Spleen (tissue), 11 donors: ENCODE measurements around the gene SMIM14. TPM values are rescaled to one million over a fixed set of nuclear protein-coding genes. Genes with fewer than 3 reads are reported as not detected.

Source experiments
- DNase-seq: peaks from one replicate; pipeline ENCODE4 v3.0.0-alpha.2; 2020
- H3K27ac ChIP-seq, 8 donors: fragments of 200-600 bp; sonication (generic) in 7 of 8; 1 replicate in 4 of 8; 2 replicates in 4 of 8; pipeline versions ENCODE4 v1.5.0 to v1.8.0; 2016 to 2021; ENCODE audit warnings: inconsistent platforms in 4 of 8, mild to moderate bottlenecking in 4 of 8, moderate library complexity in 1 of 8
- H3K27me3 ChIP-seq, 7 donors: fragments of 200-600 bp; sonication (generic) in 6 of 7; replicated peaks in 1 of 7; 1 replicate in 4 of 7; 2 replicates in 3 of 7; pipeline versions ENCODE4 v1.5.0 to v1.8.0; 2016 to 2021; ENCODE audit warnings: inconsistent platforms in 3 of 7, mild to moderate bottlenecking in 1 of 7
- H3K36me3 ChIP-seq, 6 donors: fragments of 200-600 bp; sonication (generic) in 5 of 6; 1 replicate in 4 of 6; 2 replicates in 2 of 6; pipeline versions ENCODE4 v1.5.0 to v1.8.0; 2016 to 2021; ENCODE audit warnings: inconsistent platforms in 2 of 6
- H3K4me1 ChIP-seq, 6 donors: fragments of 200-600 bp; sonication (generic) in 5 of 6; 1 replicate in 3 of 6; 2 replicates in 3 of 6; pipeline versions ENCODE4 v1.5.0 to v1.8.0; 2016 to 2021; ENCODE audit warnings: inconsistent platforms in 3 of 6
- H3K4me3 ChIP-seq, 8 donors: fragments of 200-600 bp; sonication (generic) in 7 of 8; 1 replicate in 4 of 8; 2 replicates in 4 of 8; pipeline versions ENCODE4 v1.5.0 to v1.8.0; 2016 to 2021; ENCODE audit warnings: inconsistent platforms in 4 of 8, mild to moderate bottlenecking in 4 of 8, moderate library complexity in 2 of 8
- H3K9me3 ChIP-seq, 8 donors: fragments of 200-600 bp; sonication (generic) in 7 of 8; 1 replicate in 4 of 8; 2 replicates in 4 of 8; pipeline versions ENCODE4 v1.5.0 to v1.8.0; 2016 to 2021; ENCODE audit warnings: inconsistent platforms in 4 of 8
- CTCF ChIP-seq, 11 experiments: fragments of 200-600 bp in 7 of 11; fragments of 450-650 bp in 4 of 11; sonication (generic) in 4 of 11; IDR thresholded peaks in 8 of 11; conservative IDR thresholded peaks in 3 of 11; 1 replicate in 7 of 11; 2 replicates in 4 of 11; pipeline versions ENCODE4 v1.4.0 to v1.8.0; 2016 to 2021; ENCODE audit warnings: antibody characterized with exemption in 11 of 11, inconsistent platforms in 4 of 11, mild to moderate bottlenecking in 1 of 11
- POLR2A ChIP-seq, 3 donors: fragments of 450-650 bp; IDR thresholded peaks; one replicate each; pipeline ENCODE4 v1.5.1; 2017; ENCODE audit warnings: antibody characterized with exemption in 3 of 3, mild to moderate bottlenecking in 1 of 3
- POLR2AphosphoS5 ChIP-seq, 3 donors: sonication (generic); formaldehyde crosslinking; IDR thresholded peaks; one replicate each; pipeline ENCODE4 v1.5.1; 2017; ENCODE audit warnings: antibody characterized with exemption in 3 of 3
- WGBS, 5 donors: extraction: QIAGEN DNeasy Blood & Tissue Kit in 3 of 5; methylation state at CpG; one replicate each; pipeline versions ENCODE4 v1.1.5 to v1.1.7; 2013 to 2018; 5-methylcytosine and 5-hydroxymethylcytosine counted together
- intact Hi-C: fragments of 100-400 bp; cut with DNase I; formaldehyde crosslinking; loops from one replicate; pipeline ENCODE4 v1.15.0; 2023; ENCODE audit warnings: low total_unique reads
- polyA plus RNA-seq, 3 donors: library from polyadenylated mRNA; stranded (reverse); fragments of 200-250 nt; gene quantifications; one replicate each; pipeline ENCODE4 v1.2.1, GENCODE V29; 2013
- total RNA-seq, 7 donors: library from RNA; depleted of rRNA in 3 of 7; stranded (reverse); fragments of >200 nt in 3 of 7; fragmentation: NEBNext Ultra II Directional in 4 of 7; extraction: Animal tissue kit (Norgen Biotek cat#: 25700) in 4 of 7; gene quantifications; one replicate each; pipeline versions ENCODE4 v1.1.0 to v1.2.1, GENCODE V29; 2016 to 2021
- donor health status: healthy with polysubstance abuse.
- donor health status: DM: no; HTN: no; CAD: no; lungs with moderate emphysema.
- donor health status: DM: no; HTN: no; CAD: no.
- donor health status: Bipolar disorder and iron deficiency.
- donor health status: healthy.
- donor health status: DM: no; HTN: no; CAD: no.
- donor health status: DM: yes; HTN: yes; CAD: no.

The SMIM14 gene
- total and polyA plus RNA-seq, 10 donors = 33.4 to 111 (median 64.4) TPM

- Histone ChIP-seq H3K4me1 (peaks cover 0 to 15% (median 2%) of the 10 kb centered on the region in 6 donors), H3K27me3 (no peaks in the 10 kb centered on the region), H3K36me3 (peaks cover 0 to 64% (median 21%) of the 10 kb centered on the region in 6 donors), H3K27ac (peak overlapping the region in 2 of 8 donors; percentile 25 to 28), H3K9me3 (peaks cover 0 to 3% (median 0%) of the 10 kb centered on the region in 8 donors), H3K4me3 (peak overlapping the region in 1 of 8 donors; percentile 17)
- 84 to 92% (median 87%) methylated on average over 4 of the region's 4 CpGs for WGBS, 5 donors
- intact Hi-C loops = no loop called here
- no peak for TF ChIP-seq POLR2A (IDR thresholded peaks at IDR 0.05)
- no peak for TF ChIP-seq CTCF (IDR thresholded peaks at IDR 0.05 in 8 of 11, conservative IDR thresholded peaks at IDR 0.05 in 3 of 11)
- TF ChIP-seq POLR2AphosphoS5 (IDR thresholded peaks at IDR 0.05) = no peak
- DNase-seq = no peak
These were observed 69.5 kb downstream of the SMIM14 start for GRCh38 chr4:39569209-39569608.

- no peak for TF ChIP-seq CTCF (IDR thresholded peaks at IDR 0.05 in 8 of 11, conservative IDR thresholded peaks at IDR 0.05 in 3 of 11)
- no peak for TF ChIP-seq POLR2AphosphoS5 (IDR thresholded peaks at IDR 0.05)
- Histone ChIP-seq H3K27ac (peak overlapping the region in 2 of 8 donors; percentile 25 to 28), H3K36me3 (peaks cover 0 to 68% (median 21%) of the 10 kb centered on the region in 6 donors), H3K4me1 (peaks cover 0 to 15% (median 2%) of the 10 kb centered on the region in 6 donors), H3K9me3 (peaks cover 0 to 3% (median 0%) of the 10 kb centered on the region in 8 donors), H3K4me3 (peak overlapping the region in 1 of 8 donors; percentile 17), H3K27me3 (no peaks in the 10 kb centered on the region)
- intact Hi-C loops = no loop called here
- DNase-seq = no peak
- 62 to 88% (median 76%) methylated on average over 3 of the region's 3 CpGs for WGBS, 5 donors
These were observed 69.9 kb downstream of the SMIM14 start for GRCh38 chr4:39568805-39569204.

GRCh38 chr4:39565878-39566600 is 72.6 kb downstream of the SMIM14 start:
- Histone ChIP-seq H3K4me1 (peaks cover 0 to 15% (median 2%) of the 10 kb centered on the region in 6 donors), H3K9me3 (peaks cover 0 to 3% (median 0%) of the 10 kb centered on the region in 8 donors), H3K36me3 (peaks cover 0 to 77% (median 16%) of the 10 kb centered on the region in 6 donors), H3K4me3 (no peak overlapping the region), H3K27ac (no peak overlapping the region), H3K27me3 (no peaks in the 10 kb centered on the region)
- TF ChIP-seq CTCF (IDR thresholded peaks at IDR 0.05 in 8 of 11, conservative IDR thresholded peaks at IDR 0.05 in 3 of 11) (no peak), POLR2A (IDR thresholded peaks at IDR 0.05) (no peak), POLR2AphosphoS5 (IDR thresholded peaks at IDR 0.05) (no peak)
- no peak for DNase-seq
- WGBS, 5 donors = 92 to 98% (median 93%) methylated on average over 6 of the region's 6 CpGs
- intact Hi-C loops = no loop called here

GRCh38 chr4:39563346-39563847 is 75.3 kb downstream of the SMIM14 start:
- Histone ChIP-seq H3K9me3 (peaks cover 0 to 3% (median 0%) of the 10 kb centered on the region in 8 donors), H3K4me3 (no peak overlapping the region), H3K36me3 (peaks cover 0 to 77% (median 18%) of the 10 kb centered on the region in 6 donors), H3K4me1 (peaks cover 0 to under 1% (median 0%) of the 10 kb centered on the region in 6 donors), H3K27me3 (no peaks in the 10 kb centered on the region), H3K27ac (no peak overlapping the region)
- DNase-seq = no peak
- TF ChIP-seq POLR2AphosphoS5 (IDR thresholded peaks at IDR 0.05) = no peak
- no peak for TF ChIP-seq POLR2A (IDR thresholded peaks at IDR 0.05)
- TF ChIP-seq CTCF (IDR thresholded peaks at IDR 0.05 in 8 of 11, conservative IDR thresholded peaks at IDR 0.05 in 3 of 11) = no peak
- intact Hi-C loops = no loop called here
- 89 to 93% (median 91%) methylated on average over 6 of the region's 6 CpGs for WGBS, 5 donors
